ENCODE results near the gene PCCA.

PCCA gene

DNA sequence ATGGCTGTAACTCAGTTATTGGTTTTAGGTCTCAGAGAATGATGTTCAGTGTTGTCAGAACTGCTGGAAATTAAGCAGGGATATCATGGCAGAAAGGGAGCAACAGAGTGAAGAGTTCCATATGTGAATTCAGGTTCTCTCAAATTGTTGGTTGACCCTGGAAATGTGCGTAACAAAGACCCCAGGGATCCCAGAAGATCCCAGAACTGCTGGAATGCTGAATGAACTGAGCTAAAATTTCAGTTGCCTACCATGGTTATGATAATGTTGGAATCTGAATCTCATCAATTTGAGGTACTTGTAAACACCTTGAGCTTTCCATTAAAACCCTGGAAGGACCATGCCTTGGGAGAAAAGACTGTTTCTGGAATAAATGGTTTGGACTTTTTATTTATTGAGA lies 268.9 kb downstream of the PCCA start:
- Histone ChIP-seq H3K9me3 (ENCODE audit: control insufficient read depth in 2 of 2, low read length in 2 of 2) (no peaks in the 10 kb centered on the region), H3K9ac (ENCODE audit: low read length in 2 of 2) (no peak overlapping the region), H3K27ac (ENCODE audit: low read length) (no peak overlapping the region)

DNA sequence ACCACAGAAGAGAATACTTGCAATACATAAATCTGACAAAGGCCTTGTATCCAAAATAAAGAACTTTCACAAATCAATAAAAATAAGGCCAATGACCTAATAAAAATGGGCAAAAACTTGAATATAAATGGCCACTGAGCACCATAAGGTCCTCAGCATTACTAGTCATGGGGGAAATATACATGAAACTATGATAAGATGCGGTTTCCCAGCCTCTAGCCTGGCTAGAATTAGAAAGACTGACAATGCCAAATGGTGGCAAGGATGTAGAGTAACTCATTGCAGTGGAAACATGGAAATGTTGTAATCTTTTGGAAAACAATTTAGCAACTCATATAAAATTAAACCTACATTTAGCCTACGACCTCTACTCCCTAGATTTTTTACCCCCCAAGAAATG lies 272.6 kb downstream of the PCCA start:
- no peak overlapping the region for H3K27ac ChIP-seq (ENCODE audit: low read length)
- H3K4me1 ChIP-seq (ENCODE audit: control insufficient read depth, insufficient read depth, low read length) = no peaks in the 10 kb centered on the region
- H3K36me3 ChIP-seq (ENCODE audit: control insufficient read depth in 2 of 2, insufficient read depth in 2 of 2, low read length in 2 of 2) = no peaks in the 10 kb centered on the region
- no peaks in the 10 kb centered on the region for H3K27me3 ChIP-seq (ENCODE audit: control insufficient read depth in 1 of 2, insufficient read depth in 2 of 2, low read length in 2 of 2)
- no peak overlapping the region for H3K9ac ChIP-seq (ENCODE audit: low read length in 2 of 2)
- H3K4me3 ChIP-seq (ENCODE audit: low read length in 2 of 2) = no peak overlapping the region
- H3K9me3 ChIP-seq (ENCODE audit: control insufficient read depth in 2 of 2, low read length in 2 of 2) = no peaks in the 10 kb centered on the region

More for the DNA sequence above, 268.9 kb downstream of the PCCA start:
- Histone ChIP-seq H3K4me3 (ENCODE audit: low read length in 2 of 2) (no peak overlapping the region), H3K36me3 (ENCODE audit: control insufficient read depth in 2 of 2, insufficient read depth in 2 of 2, low read length in 2 of 2) (no peaks in the 10 kb centered on the region), H3K27me3 (ENCODE audit: control insufficient read depth in 1 of 2, insufficient read depth in 2 of 2, low read length in 2 of 2) (no peaks in the 10 kb centered on the region), H3K4me1 (ENCODE audit: control insufficient read depth, insufficient read depth, low read length) (no peaks in the 10 kb centered on the region)

DNA sequence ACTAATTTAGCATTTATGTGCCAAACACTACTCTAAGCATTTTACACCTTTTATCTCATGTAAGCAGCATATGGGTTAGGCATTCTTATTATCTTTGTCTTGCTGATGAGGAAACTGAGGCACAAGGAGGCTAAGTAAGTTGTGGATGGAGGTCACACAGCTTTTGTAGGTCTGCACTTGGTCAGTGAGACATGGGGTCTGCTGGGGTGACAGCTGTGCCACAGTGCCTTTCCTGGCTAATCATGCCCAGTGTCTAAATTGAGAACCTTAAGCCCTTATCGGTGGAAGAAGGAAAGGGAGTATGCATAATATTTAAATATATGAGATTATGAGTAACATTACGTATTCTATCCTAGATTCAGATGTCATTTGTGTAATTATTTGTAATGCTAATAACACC lies 273.5 kb downstream of the PCCA start:
- Histone ChIP-seq H3K9me3 (ENCODE audit: control insufficient read depth in 2 of 2, low read length in 2 of 2) (no peaks in the 10 kb centered on the region), H3K4me1 (ENCODE audit: control insufficient read depth, insufficient read depth, low read length) (no peaks in the 10 kb centered on the region), H3K9ac (ENCODE audit: low read length in 2 of 2) (no peak overlapping the region), H3K4me3 (ENCODE audit: low read length in 2 of 2) (no peak overlapping the region), H3K27me3 (ENCODE audit: control insufficient read depth in 1 of 2, insufficient read depth in 2 of 2, low read length in 2 of 2) (no peaks in the 10 kb centered on the region), H3K36me3 (ENCODE audit: control insufficient read depth in 2 of 2, insufficient read depth in 2 of 2, low read length in 2 of 2) (no peaks in the 10 kb centered on the region), H3K27ac (ENCODE audit: low read length) (no peak overlapping the region)

DNA sequence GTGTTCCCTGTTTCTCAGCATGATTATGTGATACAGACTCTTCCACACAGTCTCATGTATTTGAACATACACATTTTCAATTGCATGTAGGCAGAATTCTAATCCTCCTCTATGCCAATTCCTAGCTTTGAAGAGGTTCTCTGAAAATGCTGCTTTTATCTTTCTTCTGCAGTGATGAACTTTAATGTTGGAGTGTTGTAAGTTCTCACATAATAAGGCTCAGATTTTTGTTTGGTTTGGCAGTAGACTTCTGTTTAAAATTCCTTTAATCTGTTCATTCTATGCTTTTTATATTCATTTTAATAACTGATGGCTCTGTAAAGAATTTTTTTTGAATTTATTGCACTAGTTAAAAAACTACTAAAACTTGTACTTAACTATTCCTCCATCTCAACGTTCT lies 273.9 kb downstream of the PCCA start:
- no peaks in the 10 kb centered on the region for H3K36me3 ChIP-seq (ENCODE audit: control insufficient read depth in 2 of 2, insufficient read depth in 2 of 2, low read length in 2 of 2)
- no peaks in the 10 kb centered on the region for H3K4me1 ChIP-seq (ENCODE audit: control insufficient read depth, insufficient read depth, low read length)
- no peaks in the 10 kb centered on the region for H3K27me3 ChIP-seq (ENCODE audit: control insufficient read depth in 1 of 2, insufficient read depth in 2 of 2, low read length in 2 of 2)
- H3K27ac ChIP-seq (ENCODE audit: low read length) = no peak overlapping the region
- H3K9me3 ChIP-seq (ENCODE audit: control insufficient read depth in 2 of 2, low read length in 2 of 2) = no peaks in the 10 kb centered on the region
- no peak overlapping the region for H3K9ac ChIP-seq (ENCODE audit: low read length in 2 of 2)
- H3K4me3 ChIP-seq (ENCODE audit: low read length in 2 of 2) = no peak overlapping the region

DNA sequence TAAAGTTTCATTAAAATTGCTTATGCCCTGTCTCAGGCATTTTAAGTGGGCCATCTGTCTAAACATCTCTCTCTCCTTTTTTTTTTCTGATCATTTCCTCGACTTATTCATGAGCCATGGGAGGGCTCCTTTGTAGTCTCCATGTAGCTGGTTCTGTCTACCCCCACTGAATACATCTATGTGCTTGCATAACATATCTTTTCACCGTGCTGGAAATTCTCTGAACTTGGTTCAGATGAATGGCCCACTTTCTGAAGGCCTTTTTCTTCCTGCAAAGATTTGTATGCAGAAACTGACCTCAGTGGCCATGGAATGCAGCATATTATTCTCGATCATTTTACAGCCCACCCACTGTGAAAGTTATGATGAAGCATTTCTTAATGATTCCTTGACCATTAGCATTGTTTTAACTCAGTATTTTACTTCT lies 274.4 kb downstream of the PCCA start:
- no peak overlapping the region for H3K9ac ChIP-seq (ENCODE audit: low read length in 2 of 2)
- no peaks in the 10 kb centered on the region for H3K27me3 ChIP-seq (ENCODE audit: control insufficient read depth in 1 of 2, insufficient read depth in 2 of 2, low read length in 2 of 2)
- H3K27ac ChIP-seq (ENCODE audit: low read length) = no peak overlapping the region
- H3K36me3 ChIP-seq (ENCODE audit: control insufficient read depth in 2 of 2, insufficient read depth in 2 of 2, low read length in 2 of 2) = no peaks in the 10 kb centered on the region
- no peak overlapping the region for H3K4me3 ChIP-seq (ENCODE audit: low read length in 2 of 2)
- no peaks in the 10 kb centered on the region for H3K9me3 ChIP-seq (ENCODE audit: control insufficient read depth in 2 of 2, low read length in 2 of 2)
- no peaks in the 10 kb centered on the region for H3K4me1 ChIP-seq (ENCODE audit: control insufficient read depth, insufficient read depth, low read length)

DNA sequence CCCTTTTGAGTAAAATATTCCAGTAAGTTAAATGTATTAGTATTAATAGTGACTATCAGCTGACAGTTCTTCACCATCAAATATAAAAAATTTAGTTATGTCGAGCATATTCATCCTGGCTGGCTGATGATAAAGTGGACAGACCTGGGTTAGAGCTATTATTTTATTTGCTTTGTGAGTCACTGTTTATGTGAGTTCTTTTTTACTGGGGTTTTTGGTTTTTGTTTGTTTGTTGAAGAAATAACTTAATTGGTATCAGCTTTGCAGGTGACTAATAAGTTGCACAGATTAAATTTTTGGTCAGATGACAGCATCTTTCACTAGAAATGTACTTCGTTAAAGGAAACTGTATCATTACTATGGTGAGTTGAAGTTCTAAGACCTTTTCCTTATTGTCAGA lies 275.0 kb downstream of the PCCA start:
- Histone ChIP-seq H3K27me3 (ENCODE audit: control insufficient read depth in 1 of 2, insufficient read depth in 2 of 2, low read length in 2 of 2) (no peaks in the 10 kb centered on the region), H3K9ac (ENCODE audit: low read length in 2 of 2) (no peak overlapping the region), H3K36me3 (ENCODE audit: control insufficient read depth in 2 of 2, insufficient read depth in 2 of 2, low read length in 2 of 2) (no peaks in the 10 kb centered on the region), H3K9me3 (ENCODE audit: control insufficient read depth in 2 of 2, low read length in 2 of 2) (no peaks in the 10 kb centered on the region), H3K4me3 (ENCODE audit: low read length in 2 of 2) (no peak overlapping the region), H3K27ac (ENCODE audit: low read length) (no peak overlapping the region), H3K4me1 (ENCODE audit: control insufficient read depth, insufficient read depth, low read length) (no peaks in the 10 kb centered on the region)

DNA sequence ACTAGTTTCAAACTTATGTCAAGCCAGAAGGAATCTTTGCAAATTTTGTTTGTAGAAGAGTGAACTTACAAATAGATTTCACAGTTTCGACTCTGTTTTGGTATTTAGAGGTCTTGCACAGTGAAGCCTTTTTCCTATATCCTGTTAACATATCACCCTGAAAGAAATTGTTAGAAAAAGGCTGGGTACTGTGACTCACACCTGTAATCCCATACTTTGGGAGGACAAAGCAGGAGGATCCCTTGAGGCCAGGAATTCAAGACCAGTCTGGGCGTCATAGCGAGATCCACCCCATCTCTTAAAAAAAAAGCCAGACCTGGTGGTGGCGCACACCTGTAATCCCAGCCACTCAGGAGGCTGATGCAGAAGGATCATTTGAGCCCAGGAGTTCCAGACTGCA lies 275.7 kb downstream of the PCCA start:
- no peak overlapping the region for H3K9ac ChIP-seq (ENCODE audit: low read length in 2 of 2)
- H3K27ac ChIP-seq (ENCODE audit: low read length) = no peak overlapping the region
- no peaks in the 10 kb centered on the region for H3K36me3 ChIP-seq (ENCODE audit: control insufficient read depth in 2 of 2, insufficient read depth in 2 of 2, low read length in 2 of 2)
- H3K9me3 ChIP-seq (ENCODE audit: control insufficient read depth in 2 of 2, low read length in 2 of 2) = no peaks in the 10 kb centered on the region
- H3K27me3 ChIP-seq (ENCODE audit: control insufficient read depth in 1 of 2, insufficient read depth in 2 of 2, low read length in 2 of 2) = no peaks in the 10 kb centered on the region
- H3K4me1 ChIP-seq (ENCODE audit: control insufficient read depth, insufficient read depth, low read length) = no peaks in the 10 kb centered on the region
- no peak overlapping the region for H3K4me3 ChIP-seq (ENCODE audit: low read length in 2 of 2)

DNA sequence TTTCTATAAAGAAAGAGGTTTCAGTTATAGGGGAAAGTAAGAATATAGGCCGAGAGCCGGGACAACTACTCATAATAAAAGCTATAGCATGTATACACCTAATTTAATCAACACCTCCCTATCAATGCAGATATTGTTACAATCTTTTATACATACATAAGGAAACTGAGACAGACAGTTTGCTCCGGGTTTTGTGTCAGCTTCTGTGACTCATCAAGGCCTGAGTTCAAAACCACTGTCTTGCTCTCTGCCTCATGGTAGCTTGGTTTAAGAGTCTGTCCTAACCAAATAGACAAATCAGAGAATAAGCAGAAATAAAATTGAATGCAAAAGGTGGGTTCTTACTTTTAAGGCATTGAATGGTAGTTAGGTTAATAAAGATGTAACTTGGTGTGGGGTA lies 276.8 kb downstream of the PCCA start:
- no peaks in the 10 kb centered on the region for H3K36me3 ChIP-seq (ENCODE audit: control insufficient read depth in 2 of 2, insufficient read depth in 2 of 2, low read length in 2 of 2)
- H3K9ac ChIP-seq (ENCODE audit: low read length in 2 of 2) = no peak overlapping the region
- no peaks in the 10 kb centered on the region for H3K9me3 ChIP-seq (ENCODE audit: control insufficient read depth in 2 of 2, low read length in 2 of 2)
- H3K4me3 ChIP-seq (ENCODE audit: low read length in 2 of 2) = no peak overlapping the region
- H3K27me3 ChIP-seq (ENCODE audit: control insufficient read depth in 1 of 2, insufficient read depth in 2 of 2, low read length in 2 of 2) = no peaks in the 10 kb centered on the region
- no peaks in the 10 kb centered on the region for H3K4me1 ChIP-seq (ENCODE audit: control insufficient read depth, insufficient read depth, low read length)
- H3K27ac ChIP-seq (ENCODE audit: low read length) = no peak overlapping the region

DNA sequence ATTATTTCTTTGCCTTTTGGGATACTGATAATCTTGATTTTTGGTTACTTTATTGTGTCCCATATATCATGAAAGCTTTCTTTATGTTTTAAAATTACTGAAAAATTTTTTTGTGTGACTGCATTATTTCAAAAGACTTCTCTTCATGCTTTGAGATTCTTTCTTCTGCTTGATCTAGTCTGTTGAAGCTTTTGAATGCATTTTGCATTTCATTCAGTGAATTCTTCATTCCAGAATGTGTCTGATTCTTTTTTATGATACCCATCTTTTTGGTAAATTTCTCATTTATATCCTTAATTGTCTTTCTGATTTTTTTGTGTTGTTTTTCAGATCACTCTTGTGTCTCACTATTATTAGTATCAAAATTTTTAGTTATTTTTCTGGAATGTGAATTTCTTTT lies 289.6 kb downstream of the PCCA start:
- Histone ChIP-seq H3K9ac (ENCODE audit: low read length in 2 of 2) (no peak overlapping the region), H3K4me3 (ENCODE audit: low read length in 2 of 2) (no peak overlapping the region), H3K9me3 (ENCODE audit: control insufficient read depth in 2 of 2, low read length in 2 of 2) (peaks cover 0 to 13% of the 10 kb centered on the region in 2 donors), H3K4me1 (ENCODE audit: control insufficient read depth, insufficient read depth, low read length) (no peaks in the 10 kb centered on the region), H3K27ac (ENCODE audit: low read length) (no peak overlapping the region), H3K27me3 (ENCODE audit: control insufficient read depth in 1 of 2, insufficient read depth in 2 of 2, low read length in 2 of 2) (no peaks in the 10 kb centered on the region), H3K36me3 (ENCODE audit: control insufficient read depth in 2 of 2, insufficient read depth in 2 of 2, low read length in 2 of 2) (peaks cover 0 to 4% of the 10 kb centered on the region in 2 donors)

DNA sequence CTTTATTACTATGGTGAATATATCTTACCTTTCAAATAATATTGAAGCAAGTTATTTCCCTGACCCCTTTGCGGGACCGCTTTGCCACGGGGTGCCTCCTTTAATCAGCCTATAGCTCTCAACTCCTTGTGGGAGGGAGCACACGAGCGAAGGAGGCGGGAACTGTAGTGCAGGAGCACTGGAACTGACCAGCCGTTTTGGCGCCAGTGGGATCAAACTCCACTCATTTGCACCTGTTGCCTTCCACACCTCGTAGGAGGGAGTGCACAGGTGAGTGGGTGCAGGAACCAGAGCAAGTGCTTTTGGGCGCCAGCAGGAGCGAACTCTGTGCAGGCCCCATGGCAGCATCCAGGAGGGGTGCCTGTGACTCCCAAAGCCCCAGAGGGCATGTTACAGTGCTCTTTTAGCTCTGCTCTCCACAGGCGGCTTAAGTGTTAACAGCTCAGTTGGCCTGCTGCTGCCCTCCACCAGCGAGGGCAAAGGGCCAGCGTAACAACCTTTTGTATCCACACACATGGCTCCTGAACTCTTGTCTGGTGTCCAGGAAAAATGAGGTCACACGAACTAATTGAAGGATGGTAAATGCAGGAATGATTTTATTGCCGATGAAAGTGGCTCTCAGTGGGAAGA lies 292.8 kb downstream of the PCCA start:
- Histone ChIP-seq H3K27me3 (ENCODE audit: control insufficient read depth in 1 of 2, insufficient read depth in 2 of 2, low read length in 2 of 2) (no peaks in the 10 kb centered on the region), H3K9ac (ENCODE audit: low read length in 2 of 2) (no peak overlapping the region), H3K9me3 (ENCODE audit: control insufficient read depth in 2 of 2, low read length in 2 of 2) (peaks cover 0 to 13% of the 10 kb centered on the region in 2 donors), H3K4me1 (ENCODE audit: control insufficient read depth, insufficient read depth, low read length) (no peaks in the 10 kb centered on the region), H3K4me3 (ENCODE audit: low read length in 2 of 2) (no peak overlapping the region), H3K36me3 (ENCODE audit: control insufficient read depth in 2 of 2, insufficient read depth in 2 of 2, low read length in 2 of 2) (peaks cover 0 to 4% of the 10 kb centered on the region in 2 donors), H3K27ac (ENCODE audit: low read length) (no peak overlapping the region)

DNA sequence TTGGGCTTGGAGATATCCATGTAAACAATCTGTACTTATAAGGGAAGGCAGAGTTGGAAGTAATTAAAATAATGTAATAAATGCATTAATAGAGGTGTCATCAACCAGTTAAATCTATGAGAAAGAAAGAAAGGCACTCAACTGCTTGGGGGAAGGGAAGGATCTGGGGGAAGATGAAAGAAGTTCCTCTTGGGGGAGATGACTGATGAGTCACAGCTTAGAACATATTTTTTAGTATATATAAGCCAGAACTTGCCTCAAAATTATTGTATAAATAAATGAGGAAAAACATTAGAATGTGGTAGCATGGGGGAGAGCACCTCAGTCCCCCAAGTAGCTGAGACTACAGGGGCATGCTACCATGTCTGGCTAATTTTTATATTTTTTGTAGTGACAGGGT lies 293.9 kb downstream of the PCCA start:
- Histone ChIP-seq H3K9me3 (ENCODE audit: control insufficient read depth in 2 of 2, low read length in 2 of 2) (peaks cover 0 to 7% of the 10 kb centered on the region in 2 donors), H3K36me3 (ENCODE audit: control insufficient read depth in 2 of 2, insufficient read depth in 2 of 2, low read length in 2 of 2) (peaks cover 0 to 2% of the 10 kb centered on the region in 2 donors), H3K9ac (ENCODE audit: low read length in 2 of 2) (no peak overlapping the region), H3K4me3 (ENCODE audit: low read length in 2 of 2) (no peak overlapping the region), H3K4me1 (ENCODE audit: control insufficient read depth, insufficient read depth, low read length) (no peaks in the 10 kb centered on the region), H3K27me3 (ENCODE audit: control insufficient read depth in 1 of 2, insufficient read depth in 2 of 2, low read length in 2 of 2) (no peaks in the 10 kb centered on the region), H3K27ac (ENCODE audit: low read length) (no peak overlapping the region)

Measured in stomach smooth muscle (tissue), 2 donors.